ENCODE measurements around the gene C19orf12. TPM values are rescaled to one million over a fixed set of nuclear protein-coding genes. Genes with fewer than 3 reads are reported as not detected.

Gene C19orf12
- total and polyA plus RNA-seq, 2 experiments from 2014 or later: 11.4 to 17.2 TPM

DNA sequence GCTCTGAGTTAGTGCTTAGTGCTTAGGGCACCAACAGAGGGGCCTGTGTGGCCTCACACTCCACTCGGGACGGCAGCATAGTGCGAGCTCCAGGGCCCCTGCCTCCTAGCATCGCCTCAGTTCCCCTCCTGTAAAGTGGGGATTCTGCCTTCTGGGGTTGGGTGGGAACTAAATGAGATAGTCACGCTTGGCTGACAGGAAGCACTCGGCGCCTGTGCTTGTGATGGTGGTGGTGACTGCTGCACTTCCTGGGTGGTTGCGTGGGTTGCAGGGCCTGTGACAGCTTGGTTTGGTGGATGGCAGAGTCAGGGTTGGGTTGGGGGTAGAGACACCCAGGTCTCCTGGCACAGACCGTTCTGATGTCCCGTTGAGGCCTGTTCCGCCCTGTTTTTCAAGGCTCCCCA, 42.1 kb downstream of the C19orf12 start:
- H3K4me3 Mint-ChIP-seq: no peak overlapping the region
- ATAC-seq: no peak

More for the DNA sequence above, 42.1 kb downstream of the C19orf12 start:
- Histone ChIP-seq H3F3A (replicated peaks; ENCODE audit: low read depth) (no peaks in the 10 kb centered on the region), H2AFZ (no peak overlapping the region), H4K20me1 (replicated peaks; ENCODE audit: insufficient read depth) (no peaks in the 10 kb centered on the region; the same call in none of the 2 replicates), H3K27me3 (ENCODE audit: insufficient read depth) (no peaks in the 10 kb centered on the region), H3K27ac (ENCODE audit: low read depth) (no peak overlapping the region), H3K4me3 (no peak overlapping the region), H3K79me2 (replicated peaks; ENCODE audit: insufficient read depth) (peaks cover 46% of the 10 kb centered on the region), H3K9me2 (ENCODE audit: insufficient read depth) (no peaks in the 10 kb centered on the region; the same call in 1 of the 2 replicates), H3K36me3 (ENCODE audit: insufficient read depth) (no peaks in the 10 kb centered on the region), H3K4me2 (no peak overlapping the region), H3K4me1 (ENCODE audit: insufficient read depth) (no peaks in the 10 kb centered on the region; the same call in 1 of the 2 replicates)
- peaks cover 18% of the 10 kb centered on the region for H3K4me1 Mint-ChIP-seq
- no peaks in the 10 kb centered on the region; the same call in 2 of the 3 replicates for H3K9me3 Mint-ChIP-seq
- TF ChIP-seq, protein P1, sequence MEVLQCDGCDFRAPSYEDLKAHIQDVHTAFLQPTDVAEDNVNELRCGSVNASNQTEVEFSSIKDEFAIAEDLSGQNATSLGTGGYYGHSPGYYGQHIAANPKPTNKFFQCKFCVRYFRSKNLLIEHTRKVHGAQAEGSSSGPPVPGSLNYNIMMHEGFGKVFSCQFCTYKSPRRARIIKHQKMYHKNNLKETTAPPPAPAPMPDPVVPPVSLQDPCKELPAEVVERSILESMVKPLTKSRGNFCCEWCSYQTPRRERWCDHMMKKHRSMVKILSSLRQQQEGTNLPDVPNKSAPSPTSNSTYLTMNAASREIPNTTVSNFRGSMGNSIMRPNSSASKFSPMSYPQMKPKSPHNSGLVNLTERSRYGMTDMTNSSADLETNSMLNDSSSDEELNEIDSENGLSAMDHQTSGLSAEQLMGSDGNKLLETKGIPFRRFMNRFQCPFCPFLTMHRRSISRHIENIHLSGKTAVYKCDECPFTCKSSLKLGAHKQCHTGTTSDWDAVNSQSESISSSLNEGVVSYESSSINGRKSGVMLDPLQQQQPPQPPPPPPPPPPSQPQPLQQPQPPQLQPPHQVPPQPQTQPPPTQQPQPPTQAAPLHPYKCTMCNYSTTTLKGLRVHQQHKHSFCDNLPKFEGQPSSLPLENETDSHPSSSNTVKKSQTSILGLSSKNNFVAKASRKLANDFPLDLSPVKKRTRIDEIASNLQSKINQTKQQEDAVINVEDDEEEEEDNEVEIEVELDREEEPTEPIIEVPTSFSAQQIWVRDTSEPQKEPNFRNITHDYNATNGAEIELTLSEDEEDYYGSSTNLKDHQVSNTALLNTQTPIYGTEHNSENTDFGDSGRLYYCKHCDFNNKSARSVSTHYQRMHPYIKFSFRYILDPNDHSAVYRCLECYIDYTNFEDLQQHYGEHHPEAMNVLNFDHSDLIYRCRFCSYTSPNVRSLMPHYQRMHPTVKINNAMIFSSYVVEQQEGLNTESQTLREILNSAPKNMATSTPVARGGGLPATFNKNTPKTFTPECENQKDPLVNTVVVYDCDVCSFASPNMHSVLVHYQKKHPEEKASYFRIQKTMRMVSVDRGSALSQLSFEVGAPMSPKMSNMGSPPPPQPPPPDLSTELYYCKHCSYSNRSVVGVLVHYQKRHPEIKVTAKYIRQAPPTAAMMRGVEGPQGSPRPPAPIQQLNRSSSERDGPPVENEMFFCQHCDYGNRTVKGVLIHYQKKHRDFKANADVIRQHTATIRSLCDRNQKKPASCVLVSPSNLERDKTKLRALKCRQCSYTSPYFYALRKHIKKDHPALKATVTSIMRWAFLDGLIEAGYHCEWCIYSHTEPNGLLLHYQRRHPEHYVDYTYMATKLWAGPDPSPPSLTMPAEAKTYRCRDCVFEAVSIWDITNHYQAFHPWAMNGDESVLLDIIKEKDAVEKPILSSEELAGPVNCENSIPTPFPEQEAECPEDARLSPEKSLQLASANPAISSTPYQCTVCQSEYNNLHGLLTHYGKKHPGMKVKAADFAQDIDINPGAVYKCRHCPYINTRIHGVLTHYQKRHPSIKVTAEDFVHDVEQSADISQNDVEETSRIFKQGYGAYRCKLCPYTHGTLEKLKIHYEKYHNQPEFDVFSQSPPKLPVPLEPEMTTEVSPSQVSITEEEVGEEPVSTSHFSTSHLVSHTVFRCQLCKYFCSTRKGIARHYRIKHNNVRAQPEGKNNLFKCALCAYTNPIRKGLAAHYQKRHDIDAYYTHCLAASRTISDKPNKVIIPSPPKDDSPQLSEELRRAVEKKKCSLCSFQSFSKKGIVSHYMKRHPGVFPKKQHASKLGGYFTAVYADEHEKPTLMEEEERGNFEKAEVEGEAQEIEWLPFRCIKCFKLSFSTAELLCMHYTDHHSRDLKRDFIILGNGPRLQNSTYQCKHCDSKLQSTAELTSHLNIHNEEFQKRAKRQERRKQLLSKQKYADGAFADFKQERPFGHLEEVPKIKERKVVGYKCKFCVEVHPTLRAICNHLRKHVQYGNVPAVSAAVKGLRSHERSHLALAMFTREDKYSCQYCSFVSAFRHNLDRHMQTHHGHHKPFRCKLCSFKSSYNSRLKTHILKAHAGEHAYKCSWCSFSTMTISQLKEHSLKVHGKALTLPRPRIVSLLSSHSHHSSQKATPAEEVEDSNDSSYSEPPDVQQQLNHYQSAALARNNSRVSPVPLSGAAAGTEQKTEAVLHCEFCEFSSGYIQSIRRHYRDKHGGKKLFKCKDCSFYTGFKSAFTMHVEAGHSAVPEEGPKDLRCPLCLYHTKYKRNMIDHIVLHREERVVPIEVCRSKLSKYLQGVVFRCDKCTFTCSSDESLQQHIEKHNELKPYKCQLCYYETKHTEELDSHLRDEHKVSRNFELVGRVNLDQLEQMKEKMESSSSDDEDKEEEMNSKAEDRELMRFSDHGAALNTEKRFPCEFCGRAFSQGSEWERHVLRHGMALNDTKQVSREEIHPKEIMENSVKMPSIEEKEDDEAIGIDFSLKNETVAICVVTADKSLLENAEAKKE (CRISPR knock-in tag; IDR thresholded peaks at IDR 0.05): no peak
- TF ChIP-seq EZH2phosphoT487 (IDR thresholded peaks at IDR 0.05; ENCODE audit: unreplicated experiment) (no peak), EZH2 (IDR thresholded peaks at IDR 0.05; ENCODE audit: low read depth, unreplicated experiment) (no peak), CREB1 (CRISPR knock-in tag; IDR thresholded peaks at IDR 0.05; ENCODE audit: low read depth) (no peak), ZNF331 (CRISPR knock-in tag; IDR thresholded peaks at IDR 0.05; ENCODE audit: low read depth) (no peak), ZNF114 (CRISPR knock-in tag; IDR thresholded peaks at IDR 0.05) (no peak), STAT1 (IDR thresholded peaks at IDR 0.05; ENCODE audit: unreplicated experiment) (no peak), POLR2AphosphoS5 (IDR thresholded peaks at IDR 0.05; ENCODE audit: low read depth) (no peak), JUNB (IDR thresholded peaks at IDR 0.05; ENCODE audit: unreplicated experiment) (no peak), NANOG (IDR thresholded peaks at IDR 0.05; ENCODE audit: borderline replicate concordance) (no peak)
- TF ChIP-seq, protein P2, sequence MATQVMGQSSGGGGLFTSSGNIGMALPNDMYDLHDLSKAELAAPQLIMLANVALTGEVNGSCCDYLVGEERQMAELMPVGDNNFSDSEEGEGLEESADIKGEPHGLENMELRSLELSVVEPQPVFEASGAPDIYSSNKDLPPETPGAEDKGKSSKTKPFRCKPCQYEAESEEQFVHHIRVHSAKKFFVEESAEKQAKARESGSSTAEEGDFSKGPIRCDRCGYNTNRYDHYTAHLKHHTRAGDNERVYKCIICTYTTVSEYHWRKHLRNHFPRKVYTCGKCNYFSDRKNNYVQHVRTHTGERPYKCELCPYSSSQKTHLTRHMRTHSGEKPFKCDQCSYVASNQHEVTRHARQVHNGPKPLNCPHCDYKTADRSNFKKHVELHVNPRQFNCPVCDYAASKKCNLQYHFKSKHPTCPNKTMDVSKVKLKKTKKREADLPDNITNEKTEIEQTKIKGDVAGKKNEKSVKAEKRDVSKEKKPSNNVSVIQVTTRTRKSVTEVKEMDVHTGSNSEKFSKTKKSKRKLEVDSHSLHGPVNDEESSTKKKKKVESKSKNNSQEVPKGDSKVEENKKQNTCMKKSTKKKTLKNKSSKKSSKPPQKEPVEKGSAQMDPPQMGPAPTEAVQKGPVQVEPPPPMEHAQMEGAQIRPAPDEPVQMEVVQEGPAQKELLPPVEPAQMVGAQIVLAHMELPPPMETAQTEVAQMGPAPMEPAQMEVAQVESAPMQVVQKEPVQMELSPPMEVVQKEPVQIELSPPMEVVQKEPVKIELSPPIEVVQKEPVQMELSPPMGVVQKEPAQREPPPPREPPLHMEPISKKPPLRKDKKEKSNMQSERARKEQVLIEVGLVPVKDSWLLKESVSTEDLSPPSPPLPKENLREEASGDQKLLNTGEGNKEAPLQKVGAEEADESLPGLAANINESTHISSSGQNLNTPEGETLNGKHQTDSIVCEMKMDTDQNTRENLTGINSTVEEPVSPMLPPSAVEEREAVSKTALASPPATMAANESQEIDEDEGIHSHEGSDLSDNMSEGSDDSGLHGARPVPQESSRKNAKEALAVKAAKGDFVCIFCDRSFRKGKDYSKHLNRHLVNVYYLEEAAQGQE (IDR thresholded peaks at IDR 0.05; ENCODE audit: unreplicated experiment): no peak
- TF ChIP-seq, protein P3, sequence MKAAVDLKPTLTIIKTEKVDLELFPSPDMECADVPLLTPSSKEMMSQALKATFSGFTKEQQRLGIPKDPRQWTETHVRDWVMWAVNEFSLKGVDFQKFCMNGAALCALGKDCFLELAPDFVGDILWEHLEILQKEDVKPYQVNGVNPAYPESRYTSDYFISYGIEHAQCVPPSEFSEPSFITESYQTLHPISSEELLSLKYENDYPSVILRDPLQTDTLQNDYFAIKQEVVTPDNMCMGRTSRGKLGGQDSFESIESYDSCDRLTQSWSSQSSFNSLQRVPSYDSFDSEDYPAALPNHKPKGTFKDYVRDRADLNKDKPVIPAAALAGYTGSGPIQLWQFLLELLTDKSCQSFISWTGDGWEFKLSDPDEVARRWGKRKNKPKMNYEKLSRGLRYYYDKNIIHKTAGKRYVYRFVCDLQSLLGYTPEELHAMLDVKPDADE (IDR thresholded peaks at IDR 0.05): no peak
- TF ChIP-seq, protein P4, sequence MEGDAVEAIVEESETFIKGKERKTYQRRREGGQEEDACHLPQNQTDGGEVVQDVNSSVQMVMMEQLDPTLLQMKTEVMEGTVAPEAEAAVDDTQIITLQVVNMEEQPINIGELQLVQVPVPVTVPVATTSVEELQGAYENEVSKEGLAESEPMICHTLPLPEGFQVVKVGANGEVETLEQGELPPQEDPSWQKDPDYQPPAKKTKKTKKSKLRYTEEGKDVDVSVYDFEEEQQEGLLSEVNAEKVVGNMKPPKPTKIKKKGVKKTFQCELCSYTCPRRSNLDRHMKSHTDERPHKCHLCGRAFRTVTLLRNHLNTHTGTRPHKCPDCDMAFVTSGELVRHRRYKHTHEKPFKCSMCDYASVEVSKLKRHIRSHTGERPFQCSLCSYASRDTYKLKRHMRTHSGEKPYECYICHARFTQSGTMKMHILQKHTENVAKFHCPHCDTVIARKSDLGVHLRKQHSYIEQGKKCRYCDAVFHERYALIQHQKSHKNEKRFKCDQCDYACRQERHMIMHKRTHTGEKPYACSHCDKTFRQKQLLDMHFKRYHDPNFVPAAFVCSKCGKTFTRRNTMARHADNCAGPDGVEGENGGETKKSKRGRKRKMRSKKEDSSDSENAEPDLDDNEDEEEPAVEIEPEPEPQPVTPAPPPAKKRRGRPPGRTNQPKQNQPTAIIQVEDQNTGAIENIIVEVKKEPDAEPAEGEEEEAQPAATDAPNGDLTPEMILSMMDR (conservative IDR thresholded peaks at IDR 0.05; ENCODE audit: low read depth in 2 of 2): no peak
- H3K36me3 Mint-ChIP-seq (ENCODE audit: low read depth): peaks cover 16% of the 10 kb centered on the region
- peaks cover 9% of the 10 kb centered on the region for H3K27me3 Mint-ChIP-seq (ENCODE audit: insufficient read depth, low read depth, poor library complexity)
- H3K27ac Mint-ChIP-seq: peak overlapping the region; percentile 22; the same call in 1 of the 2 replicates
- no peak for DNase-seq (ENCODE audit: low spot score)
